ENCODE results near the gene CREB5.

Gene CREB5

GRCh38 chr7:28584235-28584634 is 171.9 kb downstream of the CREB5 start:
- H3K4me3 ChIP-seq (ENCODE audit: low read depth in 1 of 2, low read length in 2 of 2): no peak overlapping the region
- H3K27me3 ChIP-seq (ENCODE audit: control insufficient read depth in 1 of 2, insufficient read depth in 2 of 2, low read length in 2 of 2): peaks cover 0 to 3% of the 10 kb centered on the region in 2 donors

GRCh38 chr7:28586736-28587135 is 174.4 kb downstream of the CREB5 start:
- Histone ChIP-seq H3K4me3 (ENCODE audit: low read depth in 1 of 2, low read length in 2 of 2) (no peak overlapping the region), H3K4me1 (ENCODE audit: control insufficient read depth in 1 of 2, insufficient read depth in 2 of 2, low read length in 2 of 2) (no peaks in the 10 kb centered on the region), H3K9ac (ENCODE audit: low read depth in 1 of 2, low read length in 2 of 2) (no peak overlapping the region), H3K9me3 (ENCODE audit: control insufficient read depth in 1 of 2, low read length in 2 of 2) (no peaks in the 10 kb centered on the region), H3K36me3 (ENCODE audit: control insufficient read depth in 1 of 2, insufficient read depth in 2 of 2, low read length in 2 of 2) (no peaks in the 10 kb centered on the region), H3K27me3 (ENCODE audit: control insufficient read depth in 1 of 2, insufficient read depth in 2 of 2, low read length in 2 of 2) (peaks cover 0 to 3% of the 10 kb centered on the region in 2 donors), H3K27ac (ENCODE audit: low read depth, low read length) (no peak overlapping the region)

More at GRCh38 chr7:28584235-28584634, 171.9 kb downstream of the CREB5 start:
- Histone ChIP-seq H3K4me1 (ENCODE audit: control insufficient read depth in 1 of 2, insufficient read depth in 2 of 2, low read length in 2 of 2) (no peaks in the 10 kb centered on the region), H3K9me3 (ENCODE audit: control insufficient read depth in 1 of 2, low read length in 2 of 2) (no peaks in the 10 kb centered on the region), H3K9ac (ENCODE audit: low read depth in 1 of 2, low read length in 2 of 2) (no peak overlapping the region), H3K27ac (ENCODE audit: low read depth, low read length) (no peak overlapping the region), H3K36me3 (ENCODE audit: control insufficient read depth in 1 of 2, insufficient read depth in 2 of 2, low read length in 2 of 2) (no peaks in the 10 kb centered on the region)

- no peaks in the 10 kb centered on the region for H3K4me1 ChIP-seq (ENCODE audit: control insufficient read depth in 1 of 2, insufficient read depth in 2 of 2, low read length in 2 of 2)
- no peaks in the 10 kb centered on the region for H3K9me3 ChIP-seq (ENCODE audit: control insufficient read depth in 1 of 2, low read length in 2 of 2)
- no peaks in the 10 kb centered on the region for H3K36me3 ChIP-seq (ENCODE audit: control insufficient read depth in 1 of 2, insufficient read depth in 2 of 2, low read length in 2 of 2)
- no peak overlapping the region for H3K4me3 ChIP-seq (ENCODE audit: low read depth in 1 of 2, low read length in 2 of 2)
- H3K27ac ChIP-seq (ENCODE audit: low read depth, low read length): no peak overlapping the region
- no peak overlapping the region for H3K9ac ChIP-seq (ENCODE audit: low read depth in 1 of 2, low read length in 2 of 2)
- H3K27me3 ChIP-seq (ENCODE audit: control insufficient read depth in 1 of 2, insufficient read depth in 2 of 2, low read length in 2 of 2): peaks cover 0 to 3% of the 10 kb centered on the region in 2 donors
Measured at GRCh38 chr7:28587211-28587610, 174.9 kb downstream of the CREB5 start.

- no peaks in the 10 kb centered on the region for H3K9me3 ChIP-seq (ENCODE audit: control insufficient read depth in 1 of 2, low read length in 2 of 2)
- H3K4me1 ChIP-seq (ENCODE audit: control insufficient read depth in 1 of 2, insufficient read depth in 2 of 2, low read length in 2 of 2): no peaks in the 10 kb centered on the region
- no peak overlapping the region for H3K27ac ChIP-seq (ENCODE audit: low read depth, low read length)
- H3K9ac ChIP-seq (ENCODE audit: low read depth in 1 of 2, low read length in 2 of 2): no peak overlapping the region
- H3K27me3 ChIP-seq (ENCODE audit: control insufficient read depth in 1 of 2, insufficient read depth in 2 of 2, low read length in 2 of 2): peaks cover 0 to 3% of the 10 kb centered on the region in 2 donors
- no peak overlapping the region for H3K4me3 ChIP-seq (ENCODE audit: low read depth in 1 of 2, low read length in 2 of 2)
- H3K36me3 ChIP-seq (ENCODE audit: control insufficient read depth in 1 of 2, insufficient read depth in 2 of 2, low read length in 2 of 2): no peaks in the 10 kb centered on the region
Measured at GRCh38 chr7:28588602-28589001, 176.3 kb downstream of the CREB5 start.

- H3K27ac ChIP-seq (ENCODE audit: low read depth, low read length): no peak overlapping the region
- no peaks in the 10 kb centered on the region for H3K4me1 ChIP-seq (ENCODE audit: control insufficient read depth in 1 of 2, insufficient read depth in 2 of 2, low read length in 2 of 2)
- H3K36me3 ChIP-seq (ENCODE audit: control insufficient read depth in 1 of 2, insufficient read depth in 2 of 2, low read length in 2 of 2): no peaks in the 10 kb centered on the region
- H3K27me3 ChIP-seq (ENCODE audit: control insufficient read depth in 1 of 2, insufficient read depth in 2 of 2, low read length in 2 of 2): peaks cover 0 to 3% of the 10 kb centered on the region in 2 donors
- H3K4me3 ChIP-seq (ENCODE audit: low read depth in 1 of 2, low read length in 2 of 2): no peak overlapping the region
- H3K9me3 ChIP-seq (ENCODE audit: control insufficient read depth in 1 of 2, low read length in 2 of 2): no peaks in the 10 kb centered on the region
- no peak overlapping the region for H3K9ac ChIP-seq (ENCODE audit: low read depth in 1 of 2, low read length in 2 of 2)
Measured at GRCh38 chr7:28591041-28591674, 178.8 kb downstream of the CREB5 start.

- Histone ChIP-seq H3K9ac (ENCODE audit: low read depth in 1 of 2, low read length in 2 of 2) (no peak overlapping the region), H3K27ac (ENCODE audit: low read depth, low read length) (no peak overlapping the region), H3K36me3 (ENCODE audit: control insufficient read depth in 1 of 2, insufficient read depth in 2 of 2, low read length in 2 of 2) (no peaks in the 10 kb centered on the region), H3K4me1 (ENCODE audit: control insufficient read depth in 1 of 2, insufficient read depth in 2 of 2, low read length in 2 of 2) (no peaks in the 10 kb centered on the region), H3K4me3 (ENCODE audit: low read depth in 1 of 2, low read length in 2 of 2) (no peak overlapping the region), H3K9me3 (ENCODE audit: control insufficient read depth in 1 of 2, low read length in 2 of 2) (no peaks in the 10 kb centered on the region), H3K27me3 (ENCODE audit: control insufficient read depth in 1 of 2, insufficient read depth in 2 of 2, low read length in 2 of 2) (no peaks in the 10 kb centered on the region)
Measured at GRCh38 chr7:28591725-28592349, 179.5 kb downstream of the CREB5 start.

- Histone ChIP-seq H3K9me3 (ENCODE audit: control insufficient read depth in 1 of 2, low read length in 2 of 2) (no peaks in the 10 kb centered on the region), H3K4me3 (ENCODE audit: low read depth in 1 of 2, low read length in 2 of 2) (no peak overlapping the region), H3K27ac (ENCODE audit: low read depth, low read length) (no peak overlapping the region), H3K4me1 (ENCODE audit: control insufficient read depth in 1 of 2, insufficient read depth in 2 of 2, low read length in 2 of 2) (no peaks in the 10 kb centered on the region), H3K27me3 (ENCODE audit: control insufficient read depth in 1 of 2, insufficient read depth in 2 of 2, low read length in 2 of 2) (no peaks in the 10 kb centered on the region), H3K36me3 (ENCODE audit: control insufficient read depth in 1 of 2, insufficient read depth in 2 of 2, low read length in 2 of 2) (no peaks in the 10 kb centered on the region), H3K9ac (ENCODE audit: low read depth in 1 of 2, low read length in 2 of 2) (no peak overlapping the region)
Measured at GRCh38 chr7:28592861-28593260, 180.5 kb downstream of the CREB5 start.

- Histone ChIP-seq H3K27me3 (ENCODE audit: control insufficient read depth in 1 of 2, insufficient read depth in 2 of 2, low read length in 2 of 2) (no peaks in the 10 kb centered on the region), H3K9me3 (ENCODE audit: control insufficient read depth in 1 of 2, low read length in 2 of 2) (no peaks in the 10 kb centered on the region), H3K9ac (ENCODE audit: low read depth in 1 of 2, low read length in 2 of 2) (no peak overlapping the region), H3K27ac (ENCODE audit: low read depth, low read length) (no peak overlapping the region), H3K36me3 (ENCODE audit: control insufficient read depth in 1 of 2, insufficient read depth in 2 of 2, low read length in 2 of 2) (no peaks in the 10 kb centered on the region), H3K4me3 (ENCODE audit: low read depth in 1 of 2, low read length in 2 of 2) (no peak overlapping the region), H3K4me1 (ENCODE audit: control insufficient read depth in 1 of 2, insufficient read depth in 2 of 2, low read length in 2 of 2) (no peaks in the 10 kb centered on the region)
Measured at GRCh38 chr7:28595076-28595475, 182.8 kb downstream of the CREB5 start.

- Histone ChIP-seq H3K4me3 (ENCODE audit: low read depth in 1 of 2, low read length in 2 of 2) (no peak overlapping the region), H3K27me3 (ENCODE audit: control insufficient read depth in 1 of 2, insufficient read depth in 2 of 2, low read length in 2 of 2) (no peaks in the 10 kb centered on the region), H3K4me1 (ENCODE audit: control insufficient read depth in 1 of 2, insufficient read depth in 2 of 2, low read length in 2 of 2) (no peaks in the 10 kb centered on the region), H3K36me3 (ENCODE audit: control insufficient read depth in 1 of 2, insufficient read depth in 2 of 2, low read length in 2 of 2) (no peaks in the 10 kb centered on the region), H3K9ac (ENCODE audit: low read depth in 1 of 2, low read length in 2 of 2) (no peak overlapping the region), H3K9me3 (ENCODE audit: control insufficient read depth in 1 of 2, low read length in 2 of 2) (no peaks in the 10 kb centered on the region), H3K27ac (ENCODE audit: low read depth, low read length) (no peak overlapping the region)
Measured at GRCh38 chr7:28595801-28596200, 183.5 kb downstream of the CREB5 start.

- Histone ChIP-seq H3K27ac (ENCODE audit: low read depth, low read length) (no peak overlapping the region), H3K9ac (ENCODE audit: low read depth in 1 of 2, low read length in 2 of 2) (no peak overlapping the region), H3K4me1 (ENCODE audit: control insufficient read depth in 1 of 2, insufficient read depth in 2 of 2, low read length in 2 of 2) (no peaks in the 10 kb centered on the region), H3K27me3 (ENCODE audit: control insufficient read depth in 1 of 2, insufficient read depth in 2 of 2, low read length in 2 of 2) (no peaks in the 10 kb centered on the region), H3K9me3 (ENCODE audit: control insufficient read depth in 1 of 2, low read length in 2 of 2) (no peaks in the 10 kb centered on the region), H3K4me3 (ENCODE audit: low read depth in 1 of 2, low read length in 2 of 2) (no peak overlapping the region), H3K36me3 (ENCODE audit: control insufficient read depth in 1 of 2, insufficient read depth in 2 of 2, low read length in 2 of 2) (no peaks in the 10 kb centered on the region)
Measured at GRCh38 chr7:28596245-28596935, 184.1 kb downstream of the CREB5 start.
